H1 (cell line): ENCODE measurements around the gene STAT5A. TPM values are rescaled to one million over a fixed set of nuclear protein-coding genes. Genes with fewer than 3 reads are reported as not detected.

Source experiments
- SIRT6 ChIP-seq: IDR thresholded peaks from one replicate; pipeline ENCODE4 v1.7.1; 2012; ENCODE audit warnings: low read length, inconsistent platforms
- YY1 ChIP-seq: IDR thresholded peaks from 2 replicates; pipeline ENCODE4 v1.6.1; 2011; ENCODE audit warnings: low read depth, mild to moderate bottlenecking, low read length
- polyA plus RNA-seq, 7 experiments: library from polyadenylated mRNA; depleted of rRNA in 3 of 7; stranded (reverse) in 5 of 7; unstranded in 2 of 7; fragments of >200 nt in 5 of 7; fragments of 200-250 nt in 2 of 7; gene quantifications; 1 replicate in 5 of 7; 2 replicates in 1 of 7; 4 replicates in 1 of 7; pipeline versions ENCODE4 v1.2.1 to v1.2.3, GENCODE V29; 2011 to 2013; ENCODE audit warnings: missing spikeins in 2 of 7, mixed read lengths in 2 of 7
- total RNA-seq: library from RNA; stranded (reverse); fragmentation: NEBNext Ultra II Directional; extraction: Animal tissue kit (Norgen Biotek cat#: 25700); gene quantifications from 2 replicates; pipeline ENCODE4 v1.2.1, GENCODE V29; 2021
- TF ChIP-seq, protein P1 (sequence below), 3 experiments: IDR thresholded peaks; 1 replicate in 2 of 3; 2 replicates in 1 of 3; pipeline versions ENCODE4 v1.5.1 to v1.6.1; 2011; ENCODE audit warnings: low read length in 3 of 3, mild to moderate bottlenecking in 3 of 3, inconsistent platforms in 2 of 3, low read depth in 1 of 3, moderate library complexity in 1 of 3; ENCODE audit not compliant: insufficient read depth in 1 of 3; ENCODE audit errors: control extremely low read depth in 1 of 3

Gene STAT5A
- total and polyA plus RNA-seq, 2 of the 8 experiments (the other 6 are each of a cell fraction or from before 2014, with no cell fraction given), result 4.2 to 5.4 TPM

DNA sequence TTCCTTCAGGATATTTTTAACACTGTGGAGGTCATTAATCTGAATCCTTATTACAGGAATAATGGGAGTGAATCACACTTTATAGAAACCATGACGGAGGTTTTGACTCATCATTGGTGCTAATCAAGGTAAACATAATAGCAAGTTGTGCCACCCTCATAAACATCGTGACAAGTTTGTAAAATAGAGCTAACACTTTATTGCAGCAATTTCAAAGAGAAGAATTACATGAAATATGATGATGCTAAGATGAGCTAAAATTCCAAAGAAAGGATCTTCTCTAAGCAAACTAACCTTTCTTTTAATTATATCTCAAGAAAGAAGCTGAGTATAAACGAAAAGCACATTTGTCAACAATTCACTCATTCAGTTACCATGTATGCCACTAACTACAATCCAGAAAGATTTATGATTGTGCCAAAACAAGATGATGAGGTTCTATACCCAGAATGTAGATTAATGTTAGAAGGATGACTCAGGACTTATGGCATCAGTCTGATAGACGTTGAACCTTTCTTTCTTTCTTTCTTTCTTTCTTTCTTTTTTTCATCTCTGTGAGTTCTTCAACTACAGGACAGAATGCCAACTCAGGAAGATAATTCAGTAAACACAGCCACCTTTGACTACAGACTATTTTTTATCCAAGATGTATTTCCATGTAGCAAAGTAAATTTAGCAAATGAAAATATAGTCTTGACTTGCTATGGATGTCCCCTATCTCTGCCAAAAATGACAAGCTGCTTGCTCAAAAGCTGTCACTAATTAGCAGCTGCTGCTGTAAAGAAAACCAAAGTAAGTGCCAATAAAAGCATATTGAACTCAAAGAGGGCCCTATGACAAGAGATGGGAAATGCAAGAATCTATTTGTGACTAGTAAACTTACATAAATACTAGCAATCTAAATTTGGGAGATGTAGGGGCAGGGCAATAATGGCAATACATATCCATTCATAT lies 35.4 kb upstream of the STAT5A start (continued):
- TF ChIP-seq, protein P1, sequence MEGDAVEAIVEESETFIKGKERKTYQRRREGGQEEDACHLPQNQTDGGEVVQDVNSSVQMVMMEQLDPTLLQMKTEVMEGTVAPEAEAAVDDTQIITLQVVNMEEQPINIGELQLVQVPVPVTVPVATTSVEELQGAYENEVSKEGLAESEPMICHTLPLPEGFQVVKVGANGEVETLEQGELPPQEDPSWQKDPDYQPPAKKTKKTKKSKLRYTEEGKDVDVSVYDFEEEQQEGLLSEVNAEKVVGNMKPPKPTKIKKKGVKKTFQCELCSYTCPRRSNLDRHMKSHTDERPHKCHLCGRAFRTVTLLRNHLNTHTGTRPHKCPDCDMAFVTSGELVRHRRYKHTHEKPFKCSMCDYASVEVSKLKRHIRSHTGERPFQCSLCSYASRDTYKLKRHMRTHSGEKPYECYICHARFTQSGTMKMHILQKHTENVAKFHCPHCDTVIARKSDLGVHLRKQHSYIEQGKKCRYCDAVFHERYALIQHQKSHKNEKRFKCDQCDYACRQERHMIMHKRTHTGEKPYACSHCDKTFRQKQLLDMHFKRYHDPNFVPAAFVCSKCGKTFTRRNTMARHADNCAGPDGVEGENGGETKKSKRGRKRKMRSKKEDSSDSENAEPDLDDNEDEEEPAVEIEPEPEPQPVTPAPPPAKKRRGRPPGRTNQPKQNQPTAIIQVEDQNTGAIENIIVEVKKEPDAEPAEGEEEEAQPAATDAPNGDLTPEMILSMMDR (IDR thresholded peaks at IDR 0.05; ENCODE audit: control extremely low read depth in 1 of 3, insufficient read depth in 1 of 3, low read depth in 1 of 3, low read length in 3 of 3), result no peak
- TF ChIP-seq YY1, result no peak
- TF ChIP-seq SIRT6, result no peak
